Neutrophil (primary cell): ENCODE data around the gene MYT1.

Source experiments
- H3K27ac ChIP-seq: fragments of 200-600 bp; sonication (generic); 2 replicates; pipeline ENCODE4 v1.5.1; 2016; ENCODE audit warnings: mild to moderate bottlenecking, moderate library complexity
- H3K27me3 ChIP-seq: fragments of 200-600 bp; sonication (generic); 2 replicates; pipeline ENCODE4 v1.6.0; 2016; ENCODE audit warnings: mild to moderate bottlenecking
- H3K36me3 ChIP-seq: fragments of 200-600 bp; sonication (generic); 2 replicates; pipeline ENCODE4 v1.5.1; 2017
- H3K4me1 ChIP-seq, 2 experiments: fragments of 200-600 bp in 1 of 2; sonication (generic) in 1 of 2; 1 replicate in 1 of 2; 2 replicates in 1 of 2; pipeline versions ENCODE4 v1.5.1 to v1.6.1; 2013 to 2016; ENCODE audit warnings: low read depth in 1 of 2, low read length in 1 of 2, mild to moderate bottlenecking in 1 of 2, moderate library complexity in 1 of 2; ENCODE audit not compliant: control insufficient read depth in 1 of 2, insufficient read depth in 1 of 2
- H3K4me3 ChIP-seq, 2 experiments: fragments of 200-600 bp in 1 of 2; sonication (generic) in 1 of 2; 1 replicate in 1 of 2; 2 replicates in 1 of 2; pipeline ENCODE4 v1.5.1; 2013 to 2016; ENCODE audit warnings: low read depth in 1 of 2, low read length in 1 of 2, mild to moderate bottlenecking in 1 of 2, moderate library complexity in 1 of 2
- H3K9me3 ChIP-seq: fragments of 200-600 bp; sonication (generic); 2 replicates; pipeline ENCODE4 v1.5.1; 2016
- CTCF ChIP-seq: fragments of 200-600 bp; sonication (generic); IDR thresholded peaks from 2 replicates; pipeline ENCODE4 v1.5.1; 2016; ENCODE audit warnings: antibody characterized with exemption

MYT1 gene

GRCh38 chr20:64189986-64190385 lies 25.7 kb downstream of the MYT1 start:
- no peak for TF ChIP-seq CTCF
- Histone ChIP-seq H3K27me3 (peaks cover 13% of the 10 kb centered on the region), H3K9me3 (no peaks in the 10 kb centered on the region), H3K36me3 (no peaks in the 10 kb centered on the region), H3K27ac (no peak overlapping the region), H3K4me1 (peaks cover 0 to 3% of the 10 kb centered on the region in 2 experiments), H3K4me3 (no peak overlapping the region)

GRCh38 chr20:64191002-64191401 lies 26.8 kb downstream of the MYT1 start:
- H3K27me3 ChIP-seq = peaks cover 13% of the 10 kb centered on the region
- H3K4me1 ChIP-seq = peaks cover 0 to 3% of the 10 kb centered on the region in 2 experiments
- H3K27ac ChIP-seq = no peak overlapping the region
- no peaks in the 10 kb centered on the region for H3K9me3 ChIP-seq
- no peaks in the 10 kb centered on the region for H3K36me3 ChIP-seq
- no peak overlapping the region for H3K4me3 ChIP-seq
- TF ChIP-seq CTCF = no peak

GRCh38 chr20:64192406-64192805 lies 28.2 kb downstream of the MYT1 start:
- no peak overlapping the region for H3K27ac ChIP-seq
- no peaks in the 10 kb centered on the region for H3K9me3 ChIP-seq
- H3K27me3 ChIP-seq = peaks cover 13% of the 10 kb centered on the region
- H3K4me3 ChIP-seq = no peak overlapping the region
- peaks cover 0 to 3% of the 10 kb centered on the region in 2 experiments for H3K4me1 ChIP-seq
- H3K36me3 ChIP-seq = no peaks in the 10 kb centered on the region
- TF ChIP-seq CTCF = no peak

- H3K9me3 ChIP-seq = no peaks in the 10 kb centered on the region
- H3K4me1 ChIP-seq = peaks cover 0 to 3% of the 10 kb centered on the region in 2 experiments
- TF ChIP-seq CTCF = no peak
- H3K27ac ChIP-seq = no peak overlapping the region
- no peaks in the 10 kb centered on the region for H3K36me3 ChIP-seq
- peaks cover 13% of the 10 kb centered on the region for H3K27me3 ChIP-seq
- no peak overlapping the region for H3K4me3 ChIP-seq
Observed at GRCh38 chr20:64193058-64193457, 28.8 kb downstream of the MYT1 start.

- H3K4me3 ChIP-seq = no peak overlapping the region
- H3K4me1 ChIP-seq = no peaks in the 10 kb centered on the region
- no peaks in the 10 kb centered on the region for H3K36me3 ChIP-seq
- TF ChIP-seq CTCF = no peak
- no peaks in the 10 kb centered on the region for H3K9me3 ChIP-seq
- H3K27me3 ChIP-seq = peaks cover 13% of the 10 kb centered on the region
- no peak overlapping the region for H3K27ac ChIP-seq
Observed at GRCh38 chr20:64194269-64194668, 30.0 kb downstream of the MYT1 start.

GRCh38 chr20:64196309-64196708 lies 32.1 kb downstream of the MYT1 start:
- Histone ChIP-seq H3K9me3 (no peaks in the 10 kb centered on the region), H3K27me3 (peaks cover 13% of the 10 kb centered on the region)
- no peak for TF ChIP-seq CTCF

More at GRCh38 chr20:64196309-64196708, 32.1 kb downstream of the MYT1 start:
- no peaks in the 10 kb centered on the region for H3K36me3 ChIP-seq
- H3K27ac ChIP-seq = no peak overlapping the region
- H3K4me3 ChIP-seq = no peak overlapping the region
- no peaks in the 10 kb centered on the region for H3K4me1 ChIP-seq
